Esophagus muscularis mucosa (tissue), 4 donors: ENCODE results near the gene CTSS.

Experiments
- CTCF ChIP-seq, 3 experiments: fragments of 200-600 bp in 2 of 3; fragments of 450-650 bp in 1 of 3; sonication (generic) in 2 of 3; IDR thresholded peaks; one replicate each; pipeline ENCODE4 v1.5.1; 2017 to 2019; ENCODE audit warnings: antibody characterized with exemption in 3 of 3, mild to moderate bottlenecking in 2 of 3, moderate library complexity in 1 of 3
- EP300 ChIP-seq: sonication (generic); formaldehyde crosslinking; IDR thresholded peaks from one replicate; pipeline ENCODE4 v1.6.1; 2017; ENCODE audit warnings: antibody characterized with exemption
- POLR2AphosphoS5 ChIP-seq, 2 donors: sonication (generic); formaldehyde crosslinking; IDR thresholded peaks; one replicate each; pipeline ENCODE4 v1.6.1; 2017; ENCODE audit warnings: antibody characterized with exemption in 2 of 2

GRCh38 chr1:150696995-150697927, 68.3 kb downstream of the CTSS start, which contains the start of gene GOLPH3L:
- TF ChIP-seq CTCF (IDR thresholded peaks at IDR 0.05) (peak in 1 of 3 experiments; percentile 29), POLR2AphosphoS5 (IDR thresholded peaks at IDR 0.05) (peak; percentile 84 to 91), EP300 (no peak)
